ENCODE measurements around the gene ARHGAP6.
"Not testable (repeated sequence)": the region's sequence is repeated elsewhere in the genome, so short reads cannot be mapped to it uniquely, and the experiment has no call there.

Gene ARHGAP6

DNA sequence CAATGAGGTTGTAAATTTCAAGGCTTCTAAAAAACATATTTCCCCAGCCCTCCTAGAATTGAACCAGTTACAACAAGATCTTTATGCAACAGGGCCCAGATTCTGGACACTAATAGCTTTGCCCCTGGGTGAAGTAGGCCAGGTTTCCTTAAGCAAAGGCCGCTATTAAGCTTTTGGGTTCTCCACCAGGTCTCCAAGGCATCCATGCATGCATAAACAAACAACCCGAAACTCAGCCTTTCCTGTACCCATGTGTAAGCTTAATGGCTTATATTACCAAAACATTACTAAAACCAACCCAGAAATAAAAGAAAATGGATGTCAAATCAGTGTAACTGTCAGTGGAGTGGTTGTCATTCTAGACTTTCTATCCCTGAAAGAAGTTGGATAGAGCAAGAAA lies 137.1 kb downstream of the ARHGAP6 start:
- no peak for DNase-seq

DNA sequence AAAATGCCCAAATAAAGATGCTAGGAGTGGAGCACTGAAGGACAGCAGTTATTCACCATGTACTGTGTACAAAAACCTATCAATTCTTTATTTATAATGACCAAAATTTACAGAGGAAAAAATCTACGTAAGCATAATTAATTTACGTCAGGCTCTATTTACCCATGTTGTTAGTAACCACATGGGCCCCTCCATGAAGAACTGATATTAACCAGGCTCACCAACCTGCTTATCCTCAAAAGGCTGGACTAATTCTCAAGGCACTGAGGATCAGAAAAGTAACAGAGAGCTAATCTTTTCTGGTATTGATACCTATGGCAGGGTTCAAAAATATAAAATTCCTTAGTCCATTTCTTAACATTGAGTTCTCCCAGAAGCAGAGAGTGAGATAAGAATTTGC lies 140.0 kb downstream of the ARHGAP6 start:
- no peak for DNase-seq

DNA sequence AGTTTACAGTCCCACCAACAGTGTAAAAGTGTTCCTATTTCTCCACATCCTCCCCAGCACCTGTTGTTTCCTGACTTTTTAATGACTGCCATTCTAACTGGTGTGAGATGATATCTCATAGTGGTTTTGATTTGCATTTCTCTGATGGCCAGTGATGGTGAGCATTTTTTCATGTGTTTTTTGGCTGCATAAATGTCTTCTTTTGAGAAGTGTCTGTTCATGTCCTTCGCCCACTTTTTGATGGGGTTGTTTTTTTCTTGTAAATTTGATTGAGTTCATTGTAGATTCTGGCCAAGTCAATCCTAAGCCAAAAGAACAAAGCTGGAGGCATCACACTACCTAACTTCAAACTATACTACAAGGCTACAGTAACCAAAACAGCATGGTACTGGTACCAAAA lies 146.5 kb downstream of the ARHGAP6 start:
- DNase-seq, result not testable (repeated sequence)

DNA sequence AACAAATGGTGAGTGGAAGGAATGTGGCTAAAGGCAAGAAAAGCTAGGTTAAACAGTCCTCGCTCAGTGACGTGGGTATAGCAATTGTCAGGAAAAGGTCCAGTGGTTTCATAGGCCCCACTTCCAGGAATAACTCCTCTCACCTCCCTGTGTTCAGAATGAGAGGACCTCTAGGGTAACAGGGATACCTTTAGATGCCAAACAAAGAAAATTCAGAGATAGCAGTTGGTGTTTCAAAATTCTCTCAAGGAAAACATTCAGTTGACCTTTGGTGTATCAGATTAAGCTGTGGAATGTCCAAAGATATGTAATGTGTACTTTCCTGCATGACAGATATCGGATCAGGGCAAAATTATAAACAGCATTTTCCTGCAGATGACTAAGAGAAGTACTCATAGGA lies 155.9 kb downstream of the ARHGAP6 start:
- DNase-seq, result no peak

DNA sequence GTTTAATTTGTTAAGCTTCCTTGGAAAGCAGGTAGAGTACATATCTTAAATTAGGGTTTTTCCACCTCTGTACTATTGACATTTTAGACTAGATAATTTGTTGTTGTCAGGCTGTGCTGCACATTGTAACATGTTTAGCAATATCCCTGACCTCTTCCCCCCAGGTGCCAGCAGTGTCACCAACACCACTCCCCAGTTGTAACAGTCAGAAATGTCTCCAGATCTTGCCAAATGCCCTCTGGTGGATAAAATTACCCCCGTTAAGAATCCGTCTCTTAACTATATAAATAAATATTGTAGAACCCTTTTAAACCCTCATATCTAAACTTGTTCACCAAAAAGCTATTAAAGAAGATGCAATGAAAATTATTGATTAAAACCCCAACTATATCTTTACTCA lies 161.5 kb downstream of the ARHGAP6 start:
- no peak for DNase-seq

DNA sequence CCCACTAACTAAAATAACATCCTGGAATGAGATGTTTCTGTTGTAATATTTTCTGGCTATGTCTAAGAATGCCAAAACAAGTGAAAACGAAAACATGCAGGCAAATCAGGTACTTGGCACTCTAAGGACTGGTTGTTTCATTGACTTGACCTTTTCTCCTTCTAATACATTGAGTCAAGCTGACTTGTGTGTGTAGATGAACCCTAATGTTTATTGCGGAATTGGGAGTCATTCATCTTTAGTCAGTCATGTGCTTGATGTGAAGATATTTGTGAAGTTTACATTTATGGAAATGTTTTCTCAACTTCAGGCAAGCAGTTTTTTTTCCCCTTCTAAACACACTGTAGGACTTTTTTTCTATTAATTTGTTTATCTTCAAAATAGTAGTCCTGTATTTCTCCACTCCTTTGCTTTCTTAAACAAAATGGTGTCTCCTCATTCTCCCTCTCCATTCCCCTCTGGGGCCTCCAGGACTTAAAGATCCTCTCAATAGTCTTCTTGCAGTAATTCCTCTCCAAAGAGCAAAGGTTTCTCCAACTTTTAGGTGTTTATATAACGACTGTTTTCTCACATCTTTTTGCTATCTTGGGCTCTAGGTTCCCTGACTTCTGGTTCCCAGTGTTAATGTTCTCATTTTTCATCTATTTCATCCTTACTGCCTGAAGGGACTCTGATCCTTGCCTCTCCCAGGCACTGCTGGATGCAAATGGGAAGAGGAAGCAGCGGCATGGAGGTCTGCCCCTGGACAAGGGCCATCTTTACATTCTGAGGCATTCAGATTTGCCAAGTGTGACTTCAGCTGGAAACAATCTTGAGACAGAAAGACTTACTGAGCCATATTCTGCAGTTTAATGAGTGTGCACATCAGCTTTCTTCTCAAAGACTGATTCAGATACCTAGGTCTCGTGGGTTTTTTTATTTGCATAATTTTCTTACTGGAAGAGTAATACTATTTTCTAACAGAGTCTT lies 166.4 kb downstream of the ARHGAP6 start:
- peak; percentile 82 for DNase-seq

DNA sequence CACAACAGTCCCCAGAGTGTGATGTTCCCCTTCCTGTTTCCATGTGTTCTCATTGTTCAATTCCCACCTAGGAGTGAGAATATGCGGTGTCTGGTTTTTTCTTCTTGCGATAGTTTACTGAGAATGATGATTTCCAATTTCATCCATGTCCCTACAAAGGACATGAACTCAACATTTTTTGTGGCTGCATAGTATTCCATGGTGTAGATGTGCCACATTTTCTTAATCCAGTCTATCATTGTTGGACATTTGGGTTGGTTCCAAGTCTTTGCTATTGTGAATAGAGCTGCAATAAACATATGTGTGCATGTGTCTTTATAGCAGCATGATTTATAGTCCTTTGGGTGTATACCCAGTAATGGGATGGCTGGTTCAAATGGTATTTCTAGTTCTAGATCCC lies 174.3 kb downstream of the ARHGAP6 start:
- not testable (repeated sequence) for DNase-seq

DNA sequence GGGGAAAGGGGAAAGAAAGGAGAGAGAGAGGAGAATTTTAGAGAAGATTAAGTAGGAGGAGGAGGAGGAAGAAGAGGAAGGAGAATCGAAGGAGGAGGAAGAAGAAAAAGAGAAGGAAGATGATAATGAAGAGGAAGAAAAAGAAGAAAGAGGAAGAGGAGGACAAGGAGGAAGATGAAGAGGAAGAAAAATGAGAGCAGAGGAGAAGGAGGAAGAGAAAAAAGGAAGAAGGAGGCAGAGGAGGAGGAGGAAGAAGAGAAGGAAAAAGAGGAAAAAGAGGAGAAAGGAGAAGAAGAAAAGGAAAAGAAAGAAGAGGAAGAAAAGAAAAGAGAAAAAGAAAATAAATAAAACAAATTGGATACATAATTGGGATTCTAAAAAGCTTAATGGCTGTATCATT lies 181.4 kb downstream of the ARHGAP6 start:
- no peak for DNase-seq

DNA sequence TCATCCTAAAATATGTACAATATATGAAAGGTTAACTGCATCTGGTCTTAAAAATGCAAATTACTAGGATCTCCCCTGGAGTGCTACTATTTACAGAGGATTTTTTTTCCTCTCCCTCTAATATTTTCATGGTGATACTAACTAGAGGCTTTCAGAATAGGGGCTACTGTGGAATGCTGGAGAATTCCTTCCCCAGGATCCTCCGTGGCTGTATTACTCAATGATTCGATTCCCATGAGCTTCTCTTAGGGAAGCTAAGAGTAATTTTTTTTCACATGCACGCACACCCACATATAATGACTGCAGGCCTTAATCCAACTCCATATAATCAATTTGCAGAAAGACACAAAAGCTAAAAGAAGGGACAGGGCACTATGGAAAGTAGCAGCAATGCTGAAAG lies 184.7 kb downstream of the ARHGAP6 start:
- peak; percentile 38 for DNase-seq

DNA sequence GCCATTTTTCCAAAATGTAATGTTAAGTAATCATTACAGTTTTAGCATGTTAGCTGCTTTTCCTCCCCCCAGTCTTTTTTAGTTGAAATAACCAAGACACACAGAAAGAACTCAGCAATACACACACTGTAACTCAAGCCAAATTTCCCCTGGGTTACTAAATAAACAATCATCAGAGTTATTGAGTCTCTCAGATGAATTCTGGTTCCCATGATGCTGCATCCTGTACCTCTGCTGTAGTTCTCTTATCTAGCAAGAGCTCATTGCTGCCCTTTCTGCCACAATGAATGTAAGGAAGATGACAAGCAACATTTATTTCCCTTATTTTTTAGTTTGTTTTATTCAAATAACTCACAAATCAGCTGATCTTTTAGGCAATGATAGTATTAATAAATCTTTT lies 185.1 kb downstream of the ARHGAP6 start:
- no peak for DNase-seq

DNA sequence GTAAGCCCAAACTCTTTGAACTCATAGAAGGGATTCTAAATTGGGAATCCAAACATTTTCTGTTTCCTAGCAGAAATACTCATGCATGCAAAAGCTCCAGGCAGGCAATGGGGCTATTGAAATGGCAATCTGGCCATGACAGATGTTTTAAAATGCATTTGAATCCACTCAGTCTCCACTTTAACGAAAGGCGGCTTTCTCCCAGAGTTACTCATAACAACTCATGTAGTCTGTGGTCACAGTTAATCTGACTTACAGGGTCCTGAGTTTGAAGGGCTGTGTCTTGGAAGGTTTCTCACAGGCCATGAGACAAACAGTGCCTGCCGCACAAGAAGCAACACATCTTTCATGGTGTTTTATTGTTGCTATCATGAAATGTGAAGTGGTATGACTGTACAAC lies 186.8 kb downstream of the ARHGAP6 start:
- DNase-seq, result no peak

DNA sequence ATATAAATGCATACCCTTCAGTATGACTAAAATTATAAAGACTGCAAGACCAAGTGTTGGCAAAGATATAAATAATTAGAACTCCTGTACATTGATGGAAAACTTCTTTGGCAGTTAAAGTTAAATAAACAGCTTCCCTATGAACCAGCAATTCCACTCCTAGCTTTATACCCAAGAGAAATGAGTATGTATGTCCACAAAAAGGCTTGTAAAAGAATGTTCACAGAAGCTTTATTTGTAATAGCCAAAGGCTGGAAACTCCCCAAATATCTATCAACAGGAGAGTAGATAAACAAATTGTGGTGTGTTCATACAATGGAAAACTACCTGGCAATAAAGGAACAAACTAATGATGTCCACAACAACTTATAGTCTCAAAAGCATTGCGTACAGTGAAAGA lies 187.7 kb downstream of the ARHGAP6 start:
- no peak for DNase-seq

DNA sequence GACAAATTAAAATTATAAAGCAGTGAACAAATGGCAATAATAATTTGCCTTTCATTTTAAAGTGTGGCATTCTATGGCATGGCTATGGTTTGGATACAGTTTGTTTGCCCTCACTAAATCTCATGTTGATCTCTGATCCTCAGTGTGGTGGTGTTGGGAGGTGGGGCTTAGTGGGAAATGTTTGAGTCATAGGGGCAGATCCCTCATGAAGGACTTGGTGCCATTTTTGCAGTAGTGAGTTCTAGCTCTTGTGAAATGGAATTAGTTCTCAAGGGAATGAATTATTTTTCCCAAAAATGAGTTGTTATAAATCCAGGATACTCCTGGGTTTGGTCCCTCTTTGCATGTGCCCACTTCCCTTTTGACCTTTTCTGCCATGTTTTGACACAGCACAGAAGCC lies 191.1 kb downstream of the ARHGAP6 start:
- no peak for DNase-seq

DNA sequence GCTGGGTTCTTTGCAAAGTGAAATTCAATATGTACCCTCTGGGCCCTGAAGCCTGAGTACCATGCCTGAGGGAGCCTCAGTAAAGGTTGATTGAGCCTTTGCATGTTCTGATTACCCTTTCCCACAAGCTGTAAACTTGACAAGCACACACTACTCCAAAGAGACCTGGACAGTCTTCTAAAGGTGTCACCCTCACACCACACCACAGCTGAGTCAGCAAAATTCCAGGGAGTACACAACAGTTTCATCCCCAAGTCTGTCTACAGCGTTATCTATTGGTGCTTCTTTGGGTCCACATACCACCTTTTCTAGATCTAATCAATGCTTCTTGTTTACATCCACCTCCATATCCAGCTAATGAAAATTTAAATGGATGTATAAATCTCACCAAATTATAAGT lies 191.7 kb downstream of the ARHGAP6 start:
- no peak for DNase-seq

DNA sequence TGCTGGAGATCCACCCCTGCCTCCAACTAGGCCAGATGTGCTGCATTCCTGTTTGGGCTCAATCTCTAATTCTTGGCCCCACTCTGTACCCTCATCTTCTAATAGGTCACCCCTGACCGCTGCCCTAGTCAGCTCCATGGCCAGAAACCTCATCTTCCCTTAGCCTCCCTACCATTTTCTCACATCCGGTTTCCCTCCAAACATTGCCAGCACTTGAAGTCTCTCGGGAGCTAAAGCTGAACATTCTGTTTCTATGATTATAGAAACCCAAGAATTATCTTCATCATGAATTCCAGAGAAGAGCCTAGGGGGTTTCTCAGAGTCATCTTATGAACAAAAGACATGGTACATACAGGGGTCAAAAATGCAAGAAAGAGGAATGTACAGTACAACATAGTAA lies 192.8 kb downstream of the ARHGAP6 start:
- no peak for DNase-seq

DNA sequence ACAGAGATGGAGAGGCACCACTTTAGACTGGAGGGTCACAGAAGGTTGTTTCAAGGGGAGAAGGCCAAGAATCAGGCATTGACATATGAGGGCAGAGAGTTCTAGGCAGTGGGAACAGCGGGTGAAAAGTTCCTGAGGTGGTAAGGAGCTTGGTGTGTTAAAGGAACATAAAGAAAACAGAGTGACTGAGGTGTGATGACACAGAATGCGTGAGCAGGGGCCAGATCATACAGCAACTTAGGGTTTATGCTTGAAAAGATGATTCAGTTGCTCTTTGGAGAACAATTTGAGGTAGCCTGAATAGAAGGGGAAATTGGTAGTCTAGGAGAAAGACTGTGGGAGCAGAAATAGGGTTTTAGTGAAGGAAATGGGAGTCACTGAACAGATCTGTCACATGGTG lies 193.3 kb downstream of the ARHGAP6 start:
- DNase-seq, result no peak

DNA sequence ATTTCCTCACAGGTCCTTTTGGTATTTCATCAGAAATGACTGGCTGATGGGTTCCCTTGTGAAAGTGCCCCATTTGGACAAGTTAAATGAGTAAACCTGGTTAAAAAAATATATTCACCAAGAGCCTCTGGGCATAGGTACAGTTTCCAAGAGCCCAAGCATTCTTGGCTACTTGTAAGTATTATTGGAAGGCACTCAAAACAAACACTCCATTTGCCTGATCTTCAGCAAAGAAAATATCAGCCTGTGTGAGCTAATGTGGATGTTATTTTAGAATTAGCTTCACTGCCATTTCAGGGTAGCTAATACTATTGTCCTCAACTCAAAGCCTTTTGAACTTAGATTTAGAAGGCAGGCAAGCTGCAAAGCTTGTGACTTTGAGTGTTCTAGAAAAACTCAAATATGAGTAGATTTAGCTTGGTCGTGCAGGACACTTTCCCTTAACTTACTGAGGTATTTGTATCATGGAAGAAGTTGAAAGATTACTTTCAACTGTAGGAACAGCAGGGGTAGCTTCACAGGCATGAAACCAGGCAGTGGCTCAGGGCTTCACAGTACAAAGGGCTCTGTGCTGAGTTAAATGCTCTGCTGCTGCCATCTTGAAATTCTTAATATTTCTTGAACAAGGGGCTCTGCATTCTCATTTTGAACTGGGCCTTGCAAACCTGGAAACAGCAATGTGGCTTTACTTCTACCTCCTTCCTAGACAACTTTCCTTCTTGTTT lies 195.3 kb downstream of the ARHGAP6 start:
- DNase-seq, result peak; percentile 61

DNA sequence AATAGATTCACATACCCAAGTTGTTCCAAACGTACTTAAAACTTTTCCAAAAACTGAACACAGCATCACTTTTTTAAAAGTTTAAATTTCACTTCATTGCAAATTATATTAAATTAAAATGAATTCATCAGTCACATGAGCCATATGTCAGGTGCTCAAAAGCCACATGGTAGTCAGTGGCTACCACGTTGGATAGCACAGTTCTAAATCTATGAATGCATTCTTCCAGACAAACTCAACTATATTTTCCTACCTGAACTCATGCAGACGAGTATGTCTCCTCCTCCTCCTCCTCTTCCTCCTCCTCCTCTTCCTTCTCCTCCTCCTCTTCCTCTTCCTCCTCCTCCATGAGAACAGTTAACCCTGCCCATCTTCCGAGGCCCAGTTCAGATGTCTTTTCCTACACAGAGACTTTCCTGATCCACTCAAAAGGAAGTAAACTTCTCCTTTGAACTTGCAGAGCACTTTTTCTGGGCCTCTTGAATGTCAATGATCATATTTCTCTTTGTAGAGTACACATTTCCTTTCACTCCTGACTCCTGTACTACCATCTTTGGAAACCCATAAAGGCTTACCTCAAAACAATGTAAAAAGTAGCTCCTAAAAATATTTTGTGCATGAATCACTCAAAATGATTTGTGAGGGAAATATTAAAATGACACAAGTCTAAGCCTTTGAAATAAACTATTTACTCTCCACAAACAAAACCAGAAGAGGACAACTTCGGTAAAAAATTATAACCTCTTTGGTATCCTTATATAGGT lies 199.9 kb downstream of the ARHGAP6 start:
- no peak for DNase-seq

DNA sequence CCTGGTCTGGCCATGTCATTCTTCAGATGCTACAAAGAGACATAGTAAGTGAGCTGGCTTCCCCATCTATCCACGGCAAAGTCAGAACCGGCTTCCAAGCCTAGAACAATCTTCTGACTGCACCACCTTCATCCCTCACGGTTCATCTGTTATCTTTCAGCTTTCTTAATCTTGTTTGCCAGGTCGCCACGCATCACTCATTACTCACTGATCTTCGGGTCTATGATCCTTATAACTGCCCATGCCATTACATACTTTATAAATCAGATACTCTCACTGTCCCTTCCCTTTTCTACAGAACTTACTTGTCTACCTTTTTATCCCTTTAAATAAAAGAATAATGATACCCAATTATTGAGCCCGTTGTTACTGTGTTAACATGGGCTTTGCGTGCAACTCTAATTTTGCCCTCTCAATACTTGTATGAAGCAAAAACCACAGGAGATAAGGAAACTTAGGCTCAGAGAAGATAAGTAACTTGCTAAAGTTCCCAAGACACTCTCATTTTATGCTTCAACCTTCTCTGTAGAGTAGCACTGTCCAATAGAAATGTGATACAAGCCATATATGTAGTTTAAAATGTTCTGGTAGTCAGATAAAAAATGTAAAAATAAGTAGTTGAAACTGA lies 200.8 kb downstream of the ARHGAP6 start:
- DNase-seq, result no peak

DNA sequence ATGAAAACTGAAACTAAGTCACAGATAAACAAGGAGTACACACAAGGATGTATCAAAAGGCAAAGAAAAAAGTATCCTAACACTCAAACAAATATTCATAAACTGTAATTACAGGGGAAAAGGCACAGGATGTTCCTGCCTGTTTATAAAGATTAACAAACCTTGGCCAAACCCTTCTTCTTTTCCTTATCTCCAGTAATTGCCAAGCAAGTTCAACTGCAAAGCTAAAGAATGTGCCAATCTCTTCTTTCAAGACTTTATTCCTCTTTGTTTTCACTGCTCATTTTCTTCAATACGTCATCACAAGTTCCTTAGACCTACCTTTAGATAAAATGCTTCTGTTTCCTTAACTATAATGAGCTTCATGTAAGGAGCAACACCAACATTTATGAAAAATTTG lies 201.3 kb downstream of the ARHGAP6 start:
- no peak for DNase-seq

DNA sequence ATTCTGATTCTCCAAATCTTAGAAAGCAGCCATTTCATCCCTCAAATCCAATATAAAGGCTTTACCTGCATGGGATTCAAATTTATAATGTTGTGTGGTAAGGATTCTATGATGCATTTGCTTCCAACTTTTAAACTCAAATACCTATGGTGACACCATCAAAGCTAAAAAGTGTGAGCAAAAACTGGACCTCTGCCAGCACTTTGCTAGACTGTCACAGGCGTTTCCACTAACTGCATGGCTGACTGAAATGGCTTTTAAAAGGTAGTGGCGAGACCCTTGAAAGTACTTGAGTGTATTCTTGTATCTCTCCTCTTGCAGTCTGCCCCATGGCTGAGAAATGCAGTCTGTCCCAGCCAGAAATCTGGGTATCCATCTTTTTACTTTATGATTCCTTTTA lies 203.1 kb downstream of the ARHGAP6 start:
- no peak for DNase-seq

DNA sequence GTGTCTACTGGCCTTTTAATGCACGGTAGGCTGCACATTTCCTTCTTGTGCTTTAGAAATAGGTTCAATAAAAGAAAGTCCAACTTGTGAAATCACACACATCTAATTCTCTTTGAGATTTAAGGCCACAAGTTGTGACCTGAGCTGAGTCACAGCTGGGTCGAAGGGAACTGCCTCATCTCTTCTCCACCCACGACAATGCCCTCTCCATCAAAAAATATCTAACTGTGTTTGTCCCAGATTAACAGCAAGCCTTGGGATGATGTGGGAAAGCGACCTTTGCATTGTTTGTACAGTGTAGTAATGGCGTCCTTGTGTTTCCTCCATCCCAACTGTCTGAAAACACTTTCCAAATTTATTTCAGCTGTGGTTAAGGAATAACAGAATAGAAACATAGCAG lies 203.6 kb downstream of the ARHGAP6 start:
- DNase-seq, result no peak
